SK-N-SH treated with all-trans-retinoic acid at 6 μM for 48 hours (cell line): Measurements from ENCODE around the gene SMARCC2.

ENCODE experiments used
- PPARA ChIP-seq: fragments of 250-450 bp; sonication (Bioruptor Pico); IDR thresholded peaks from 2 replicates; pipeline ENCODE4 v1.5.0; 2020; ENCODE audit warnings: mild to moderate bottlenecking, borderline replicate concordance
- RARB ChIP-seq: fragments of 250-450 bp; sonication (Bioruptor Pico); IDR thresholded peaks from 2 replicates; pipeline ENCODE4 v1.8.0; 2021; ENCODE audit warnings: mild to moderate bottlenecking, moderate library complexity
- TF ChIP-seq, protein P1 (sequence below): fragments of 250-450 bp; sonication (Bioruptor Pico); IDR thresholded peaks from 2 replicates; pipeline ENCODE4 v1.8.0; 2020; ENCODE audit warnings: mild to moderate bottlenecking, moderate library complexity, borderline replicate concordance

GRCh38 chr12:56237552-56237951, 48.3 kb upstream of the SMARCC2 start:
- no peak for TF ChIP-seq PPARA (CRISPR knock-in tag)
- TF ChIP-seq RARB (CRISPR knock-in tag): no peak
- TF ChIP-seq, protein P1, sequence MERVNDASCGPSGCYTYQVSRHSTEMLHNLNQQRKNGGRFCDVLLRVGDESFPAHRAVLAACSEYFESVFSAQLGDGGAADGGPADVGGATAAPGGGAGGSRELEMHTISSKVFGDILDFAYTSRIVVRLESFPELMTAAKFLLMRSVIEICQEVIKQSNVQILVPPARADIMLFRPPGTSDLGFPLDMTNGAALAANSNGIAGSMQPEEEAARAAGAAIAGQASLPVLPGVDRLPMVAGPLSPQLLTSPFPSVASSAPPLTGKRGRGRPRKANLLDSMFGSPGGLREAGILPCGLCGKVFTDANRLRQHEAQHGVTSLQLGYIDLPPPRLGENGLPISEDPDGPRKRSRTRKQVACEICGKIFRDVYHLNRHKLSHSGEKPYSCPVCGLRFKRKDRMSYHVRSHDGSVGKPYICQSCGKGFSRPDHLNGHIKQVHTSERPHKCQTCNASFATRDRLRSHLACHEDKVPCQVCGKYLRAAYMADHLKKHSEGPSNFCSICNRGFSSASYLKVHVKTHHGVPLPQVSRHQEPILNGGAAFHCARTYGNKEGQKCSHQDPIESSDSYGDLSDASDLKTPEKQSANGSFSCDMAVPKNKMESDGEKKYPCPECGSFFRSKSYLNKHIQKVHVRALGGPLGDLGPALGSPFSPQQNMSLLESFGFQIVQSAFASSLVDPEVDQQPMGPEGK (CRISPR knock-in tag): no peak
